ENCODE results near the gene TET1. TPM values are rescaled to one million over a fixed set of nuclear protein-coding genes. Genes with fewer than 3 reads are reported as not detected.

The TET1 gene
- total RNA-seq, 1 experiment from 2014 or later, result 5.4 TPM

DNA sequence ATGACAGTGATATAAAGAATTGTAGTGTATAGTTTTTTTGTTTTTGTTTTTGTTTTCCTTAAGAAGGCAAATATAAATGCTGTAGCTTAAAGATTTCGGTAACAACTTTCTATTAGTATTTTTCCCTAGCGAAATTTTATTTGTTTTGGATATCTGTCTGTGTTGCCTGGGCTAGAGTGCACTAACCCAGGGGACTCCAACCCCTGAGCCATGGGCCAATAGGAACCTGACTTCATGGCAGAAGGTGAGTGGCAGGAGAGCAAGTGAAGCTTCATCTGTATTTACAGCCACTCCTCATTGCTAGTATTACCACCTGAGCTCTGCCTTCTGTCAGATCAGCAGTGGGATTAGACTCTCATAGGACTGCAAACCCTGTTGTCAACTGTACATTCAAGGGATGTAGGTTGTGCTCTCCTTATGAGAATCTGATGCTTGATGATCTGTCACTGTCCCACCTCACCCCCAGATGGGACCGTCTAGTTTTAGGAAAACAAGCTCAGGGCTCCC is 95.5 kb downstream of the TET1 start:
- Histone ChIP-seq H3K79me2 (ENCODE audit: low read length) (no peaks in the 10 kb centered on the region), H3K36me3 (ENCODE audit: insufficient read depth, low read length) (no peaks in the 10 kb centered on the region), H4K20me1 (ENCODE audit: insufficient read depth, low read depth, low read length) (no peaks in the 10 kb centered on the region), H3K9me3 (ENCODE audit: low read length) (no peaks in the 10 kb centered on the region), H3K9ac (ENCODE audit: low read length) (no peak overlapping the region), H3K4me1 (ENCODE audit: low read length) (no peaks in the 10 kb centered on the region), H3K27ac (ENCODE audit: low read length) (no peak overlapping the region), H3K27me3 (ENCODE audit: low read length) (no peaks in the 10 kb centered on the region), H2AFZ (ENCODE audit: low read length) (no peak overlapping the region), H3K4me3 (ENCODE audit: low read length) (no peak overlapping the region), H3K9me2 (replicated peaks; ENCODE audit: insufficient read depth, low read length) (no peaks in the 10 kb centered on the region), H3K4me2 (ENCODE audit: low read depth, low read length, poor library complexity, severe bottlenecking) (no peak overlapping the region)
- no peak for DNase-seq

DNA sequence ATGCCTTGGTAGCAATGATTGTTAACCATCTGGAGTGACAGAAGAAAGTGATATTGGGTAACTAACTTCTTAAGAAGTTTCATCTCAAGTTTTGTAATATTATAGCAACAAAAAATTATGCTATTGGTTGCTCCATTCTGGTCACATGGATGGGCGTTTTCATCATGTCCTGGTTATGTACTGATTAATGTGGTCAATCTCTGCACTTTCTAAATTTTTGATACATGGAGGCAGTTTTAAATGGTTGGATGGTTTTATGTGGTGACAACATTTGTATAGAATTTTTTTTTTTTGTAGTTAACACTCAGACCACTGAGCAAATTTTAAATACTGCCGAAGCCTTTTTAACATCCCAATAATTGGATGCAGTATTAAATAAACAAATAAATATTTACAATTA is 105.7 kb downstream of the TET1 start:
- Histone ChIP-seq H3K27me3 (ENCODE audit: low read length) (no peaks in the 10 kb centered on the region), H4K20me1 (ENCODE audit: insufficient read depth, low read depth, low read length) (no peaks in the 10 kb centered on the region), H3K36me3 (ENCODE audit: insufficient read depth, low read length) (no peaks in the 10 kb centered on the region), H3K27ac (ENCODE audit: low read length) (no peak overlapping the region), H3K4me1 (ENCODE audit: low read length) (no peaks in the 10 kb centered on the region), H2AFZ (ENCODE audit: low read length) (no peak overlapping the region), H3K4me3 (ENCODE audit: low read length) (no peak overlapping the region), H3K9me2 (replicated peaks; ENCODE audit: insufficient read depth, low read length) (no peaks in the 10 kb centered on the region), H3K79me2 (ENCODE audit: low read length) (no peaks in the 10 kb centered on the region), H3K4me2 (ENCODE audit: low read depth, low read length, poor library complexity, severe bottlenecking) (no peak overlapping the region), H3K9ac (ENCODE audit: low read length) (no peak overlapping the region), H3K9me3 (ENCODE audit: low read length) (no peaks in the 10 kb centered on the region)
- no peak for DNase-seq

DNA sequence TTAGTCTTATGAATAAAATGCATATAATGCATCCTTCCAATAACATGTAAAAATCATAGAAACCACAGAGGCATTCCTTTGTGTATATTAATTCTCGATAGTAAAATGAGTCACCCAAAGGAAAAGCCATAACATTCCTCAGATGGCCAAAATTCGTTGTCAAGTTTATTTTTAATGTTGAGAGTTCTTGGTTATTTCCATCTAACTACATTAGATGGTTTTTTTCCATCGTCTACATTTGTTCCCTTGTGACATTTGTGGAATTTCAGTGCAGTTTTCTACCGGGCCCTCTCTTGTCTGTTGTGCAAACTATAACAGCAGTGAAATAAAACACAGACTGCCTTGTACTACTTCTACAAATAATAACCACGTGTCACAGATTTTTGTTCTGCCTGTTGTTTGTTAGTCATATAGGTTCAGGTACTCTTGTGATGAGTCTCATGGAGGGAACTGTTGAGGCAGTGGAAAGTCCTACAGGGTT is 106.2 kb downstream of the TET1 start:
- H3K9me2 ChIP-seq (replicated peaks; ENCODE audit: insufficient read depth, low read length), result no peaks in the 10 kb centered on the region
- H3K4me2 ChIP-seq (ENCODE audit: low read depth, low read length, poor library complexity, severe bottlenecking), result no peak overlapping the region
- DNase-seq, result no peak
- peak overlapping the region; percentile 54; the same call in 1 of the 2 replicates for H2AFZ ChIP-seq (ENCODE audit: low read length)
- no peak overlapping the region for H3K27ac ChIP-seq (ENCODE audit: low read length)
- H3K4me1 ChIP-seq (ENCODE audit: low read length), result no peaks in the 10 kb centered on the region
- no peaks in the 10 kb centered on the region for H3K36me3 ChIP-seq (ENCODE audit: insufficient read depth, low read length)
- H3K9ac ChIP-seq (ENCODE audit: low read length), result no peak overlapping the region
- H3K79me2 ChIP-seq (ENCODE audit: low read length), result no peaks in the 10 kb centered on the region
- no peaks in the 10 kb centered on the region for H4K20me1 ChIP-seq (ENCODE audit: insufficient read depth, low read depth, low read length)
- H3K9me3 ChIP-seq (ENCODE audit: low read length), result no peaks in the 10 kb centered on the region
- H3K4me3 ChIP-seq (ENCODE audit: low read length), result no peak overlapping the region
- H3K27me3 ChIP-seq (ENCODE audit: low read length), result no peaks in the 10 kb centered on the region

DNA sequence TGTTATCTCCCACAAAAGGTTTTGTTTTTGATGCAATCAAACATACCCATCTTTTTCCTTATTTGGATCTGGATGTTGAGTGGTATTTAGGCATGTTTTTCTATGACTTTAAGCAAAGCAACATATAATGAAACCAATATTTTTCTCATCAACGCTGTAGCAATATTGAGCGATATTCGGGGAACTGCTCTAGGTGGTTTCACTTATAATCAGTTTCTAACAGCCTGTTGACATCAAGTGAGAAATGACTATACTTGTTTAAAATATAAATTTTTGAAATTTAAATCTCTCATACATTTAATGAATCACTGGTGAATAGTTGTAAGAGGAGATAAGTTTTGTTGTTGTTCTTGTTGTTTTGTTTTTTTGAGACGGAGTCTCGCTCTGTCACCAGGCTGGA is 108.1 kb downstream of the TET1 start:
- no peaks in the 10 kb centered on the region for H4K20me1 ChIP-seq (ENCODE audit: insufficient read depth, low read depth, low read length)
- H3K9me3 ChIP-seq (ENCODE audit: low read length), result no peaks in the 10 kb centered on the region
- H2AFZ ChIP-seq (ENCODE audit: low read length), result no peak overlapping the region
- no peaks in the 10 kb centered on the region for H3K4me1 ChIP-seq (ENCODE audit: low read length)
- H3K9ac ChIP-seq (ENCODE audit: low read length), result no peak overlapping the region
- no peak overlapping the region for H3K27ac ChIP-seq (ENCODE audit: low read length)
- no peak overlapping the region for H3K4me2 ChIP-seq (ENCODE audit: low read depth, low read length, poor library complexity, severe bottlenecking)
- no peak overlapping the region for H3K4me3 ChIP-seq (ENCODE audit: low read length)
- DNase-seq, result no peak
- no peaks in the 10 kb centered on the region for H3K79me2 ChIP-seq (ENCODE audit: low read length)
- H3K36me3 ChIP-seq (ENCODE audit: insufficient read depth, low read length), result no peaks in the 10 kb centered on the region
- no peaks in the 10 kb centered on the region for H3K27me3 ChIP-seq (ENCODE audit: low read length)
- H3K9me2 ChIP-seq (replicated peaks; ENCODE audit: insufficient read depth, low read length), result no peaks in the 10 kb centered on the region

DNA sequence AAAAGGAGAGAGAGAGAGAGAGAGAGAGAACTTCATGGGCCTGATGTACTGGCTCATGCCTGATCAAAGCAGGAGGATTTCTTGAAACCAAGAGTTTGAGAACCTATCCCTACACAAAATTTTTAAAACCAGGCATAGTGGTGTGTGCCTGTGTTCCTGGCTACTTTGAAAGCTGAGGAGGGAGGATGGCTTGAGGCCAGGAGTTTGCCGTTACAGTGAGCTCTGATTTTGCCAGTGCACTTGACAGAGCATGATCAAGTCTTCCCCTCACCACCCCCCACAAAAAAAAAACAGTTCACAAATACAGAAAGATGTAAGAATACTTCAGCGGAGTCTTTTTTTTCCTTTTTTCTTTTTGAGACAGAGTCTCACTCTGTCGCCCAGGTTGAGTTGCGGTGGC is 108.8 kb downstream of the TET1 start:
- no peak for DNase-seq

DNA sequence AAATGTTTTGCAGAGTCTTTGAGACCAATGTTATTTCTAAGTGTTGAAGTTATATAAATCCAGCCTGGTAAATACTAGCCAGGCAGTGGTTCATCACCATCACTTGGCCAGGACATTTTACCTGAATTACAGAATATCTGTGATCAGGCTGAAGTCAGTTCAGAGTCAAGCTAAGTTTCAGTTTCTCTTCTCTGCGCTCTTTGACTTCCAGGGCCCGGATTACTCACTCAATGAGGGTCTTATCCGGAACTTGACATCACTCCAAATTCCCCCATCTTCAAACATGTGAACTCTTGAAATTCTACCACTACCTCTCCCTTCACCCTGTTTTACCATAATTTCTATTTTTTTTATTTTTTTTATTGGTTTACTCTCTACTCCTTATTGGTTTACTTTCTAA is 124.3 kb downstream of the TET1 start:
- H3K9ac ChIP-seq (ENCODE audit: low read length), result no peak overlapping the region
- H3K4me3 ChIP-seq (ENCODE audit: low read length), result no peak overlapping the region
- no peaks in the 10 kb centered on the region for H3K79me2 ChIP-seq (ENCODE audit: low read length)
- no peak overlapping the region for H3K4me2 ChIP-seq (ENCODE audit: low read depth, low read length, poor library complexity, severe bottlenecking)
- no peaks in the 10 kb centered on the region for H3K9me3 ChIP-seq (ENCODE audit: low read length)
- H3K27ac ChIP-seq (ENCODE audit: low read length), result no peak overlapping the region
- H2AFZ ChIP-seq (ENCODE audit: low read length), result no peak overlapping the region
- H4K20me1 ChIP-seq (ENCODE audit: insufficient read depth, low read depth, low read length), result no peaks in the 10 kb centered on the region
- no peaks in the 10 kb centered on the region for H3K36me3 ChIP-seq (ENCODE audit: insufficient read depth, low read length)
- H3K9me2 ChIP-seq (replicated peaks; ENCODE audit: insufficient read depth, low read length), result no peaks in the 10 kb centered on the region
- no peaks in the 10 kb centered on the region for H3K4me1 ChIP-seq (ENCODE audit: low read length)
- no peaks in the 10 kb centered on the region for H3K27me3 ChIP-seq (ENCODE audit: low read length)
- DNase-seq, result no peak

More for the DNA sequence above, 108.8 kb downstream of the TET1 start:
- Histone ChIP-seq H3K27ac (ENCODE audit: low read length) (no peak overlapping the region), H3K4me2 (ENCODE audit: low read depth, low read length, poor library complexity, severe bottlenecking) (no peak overlapping the region), H3K79me2 (ENCODE audit: low read length) (no peaks in the 10 kb centered on the region), H3K9me2 (replicated peaks; ENCODE audit: insufficient read depth, low read length) (no peaks in the 10 kb centered on the region), H3K4me1 (ENCODE audit: low read length) (no peaks in the 10 kb centered on the region), H4K20me1 (ENCODE audit: insufficient read depth, low read depth, low read length) (no peaks in the 10 kb centered on the region), H3K9me3 (ENCODE audit: low read length) (no peaks in the 10 kb centered on the region), H3K27me3 (ENCODE audit: low read length) (no peaks in the 10 kb centered on the region), H2AFZ (ENCODE audit: low read length) (no peak overlapping the region), H3K9ac (ENCODE audit: low read length) (no peak overlapping the region), H3K4me3 (ENCODE audit: low read length) (no peak overlapping the region), H3K36me3 (ENCODE audit: insufficient read depth, low read length) (no peaks in the 10 kb centered on the region)

DNA sequence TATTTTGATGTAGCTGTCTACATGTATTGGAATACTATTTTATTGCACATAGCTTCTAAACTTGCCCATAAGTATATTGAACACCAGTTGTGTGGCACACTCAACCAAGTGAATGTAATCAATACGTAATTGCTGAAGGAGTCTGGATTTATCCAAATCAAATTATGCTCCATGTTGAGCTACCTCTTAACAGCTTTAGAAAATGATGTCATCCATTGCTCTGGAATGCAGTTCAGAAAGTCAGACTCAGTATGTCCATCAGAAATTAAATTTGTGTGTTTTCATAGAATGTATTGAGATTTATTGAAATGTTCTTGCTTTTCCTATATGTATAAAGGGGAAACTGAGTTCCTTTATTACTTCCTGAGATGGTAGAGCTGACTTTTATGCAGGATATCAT is 135.9 kb downstream of the TET1 start:
- Histone ChIP-seq H3K4me1 (ENCODE audit: low read length) (peaks cover 15% of the 10 kb centered on the region), H4K20me1 (ENCODE audit: insufficient read depth, low read depth, low read length) (no peaks in the 10 kb centered on the region), H3K27ac (ENCODE audit: low read length) (no peak overlapping the region), H3K4me2 (ENCODE audit: low read depth, low read length, poor library complexity, severe bottlenecking) (no peak overlapping the region), H3K4me3 (ENCODE audit: low read length) (no peak overlapping the region), H3K9me2 (replicated peaks; ENCODE audit: insufficient read depth, low read length) (no peaks in the 10 kb centered on the region), H2AFZ (ENCODE audit: low read length) (no peak overlapping the region), H3K9me3 (ENCODE audit: low read length) (no peaks in the 10 kb centered on the region), H3K36me3 (ENCODE audit: insufficient read depth, low read length) (no peaks in the 10 kb centered on the region), H3K9ac (ENCODE audit: low read length) (no peak overlapping the region), H3K27me3 (ENCODE audit: low read length) (no peaks in the 10 kb centered on the region), H3K79me2 (ENCODE audit: low read length) (no peaks in the 10 kb centered on the region)
- DNase-seq, result no peak

DNA sequence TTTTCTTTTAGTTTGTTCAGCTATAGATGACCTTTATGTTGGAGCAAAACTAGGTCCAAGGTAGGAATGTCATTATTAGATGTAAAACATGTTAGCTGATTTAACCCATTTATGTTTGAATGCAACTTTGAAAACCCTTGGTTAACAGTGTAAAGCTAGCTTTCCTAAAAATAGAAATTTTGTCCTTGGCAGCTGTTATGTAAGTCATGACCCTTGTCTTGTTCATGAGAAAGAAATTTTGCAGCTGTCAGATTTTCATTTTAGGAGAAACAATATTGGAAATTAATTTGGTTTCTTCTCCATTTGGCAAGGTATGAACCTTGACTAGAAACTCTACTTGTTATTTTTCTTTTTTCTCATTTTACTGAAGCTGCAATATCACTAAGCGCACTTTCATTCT is 137.0 kb downstream of the TET1 start:
- Histone ChIP-seq H3K9ac (ENCODE audit: low read length) (no peak overlapping the region), H3K9me2 (replicated peaks; ENCODE audit: insufficient read depth, low read length) (no peaks in the 10 kb centered on the region)
- DNase-seq, result no peak

More for the DNA sequence above, 137.0 kb downstream of the TET1 start:
- H3K36me3 ChIP-seq (ENCODE audit: insufficient read depth, low read length), result no peaks in the 10 kb centered on the region
- H4K20me1 ChIP-seq (ENCODE audit: insufficient read depth, low read depth, low read length), result no peaks in the 10 kb centered on the region
- H3K4me1 ChIP-seq (ENCODE audit: low read length), result peaks cover 18% of the 10 kb centered on the region
- no peak overlapping the region for H3K4me2 ChIP-seq (ENCODE audit: low read depth, low read length, poor library complexity, severe bottlenecking)
- H3K27ac ChIP-seq (ENCODE audit: low read length), result no peak overlapping the region
- no peaks in the 10 kb centered on the region for H3K79me2 ChIP-seq (ENCODE audit: low read length)
- H3K4me3 ChIP-seq (ENCODE audit: low read length), result no peak overlapping the region
- H3K9me3 ChIP-seq (ENCODE audit: low read length), result no peaks in the 10 kb centered on the region
- no peak overlapping the region for H2AFZ ChIP-seq (ENCODE audit: low read length)
- H3K27me3 ChIP-seq (ENCODE audit: low read length), result no peaks in the 10 kb centered on the region

Data from Karpas-422 (cell line).